ENCODE data around the gene DHRSX. TPM values are rescaled to one million over a fixed set of nuclear protein-coding genes. Genes with fewer than 3 reads are reported as not detected.
"Not testable (repeated sequence)": the region's sequence is repeated elsewhere in the genome, so short reads cannot be mapped to it uniquely, and the experiment has no call there.

The DHRSX gene
- total RNA-seq, 2 experiments from 2014 or later, result 18.8 to 21.4 TPM

- no peaks in the 10 kb centered on the region for H3K9me3 Mint-ChIP-seq
- H3K27ac Mint-ChIP-seq, result no peak overlapping the region
- DNase-seq, result peak; percentile 10
- H3K4me3 Mint-ChIP-seq, result no peak overlapping the region
- no peaks in the 10 kb centered on the region for H3K27me3 Mint-ChIP-seq (ENCODE audit: low read depth)
- intact Hi-C loops (cut with micrococcal nuclease), result no loop called here
- H3K36me3 Mint-ChIP-seq (ENCODE audit: low read depth), result peaks cover 39% of the 10 kb centered on the region
- peaks cover 4% of the 10 kb centered on the region for H3K4me1 Mint-ChIP-seq (ENCODE audit: low read depth)
- CTCF ChIA-PET, result no interaction called here
Measured at GRCh38 chrX:2373615-2374014, 127.2 kb downstream of the DHRSX start.

GRCh38 chrX:2371026-2371711 is 129.6 kb downstream of the DHRSX start:
- intact Hi-C loops (cut with micrococcal nuclease), result no loop called here
- no peak for DNase-seq
- peaks cover 4% of the 10 kb centered on the region for H3K4me1 Mint-ChIP-seq (ENCODE audit: low read depth)
- peaks cover 30% of the 10 kb centered on the region for H3K36me3 Mint-ChIP-seq (ENCODE audit: low read depth)
- no peak overlapping the region for H3K27ac Mint-ChIP-seq
- no peak overlapping the region for H3K4me3 Mint-ChIP-seq
- CTCF ChIA-PET, result no interaction called here
- H3K27me3 Mint-ChIP-seq (ENCODE audit: low read depth), result no peaks in the 10 kb centered on the region
- no peaks in the 10 kb centered on the region for H3K9me3 Mint-ChIP-seq

- Mint-ChIP-seq H3K36me3 (ENCODE audit: low read depth) (peaks cover 32% of the 10 kb centered on the region), H3K4me3 (no peak overlapping the region), H3K27me3 (ENCODE audit: low read depth) (no peaks in the 10 kb centered on the region), H3K27ac (no peak overlapping the region), H3K9me3 (peaks cover 2% of the 10 kb centered on the region), H3K4me1 (ENCODE audit: low read depth) (peaks cover 4% of the 10 kb centered on the region)
- no peak for DNase-seq
- CTCF ChIA-PET, result no interaction called here
- intact Hi-C loops (cut with micrococcal nuclease), result no loop called here
Measured at GRCh38 chrX:2370456-2370855, 130.3 kb downstream of the DHRSX start.

GRCh38 chrX:2369206-2369605 is 131.6 kb downstream of the DHRSX start:
- Mint-ChIP-seq H3K27ac (no peak overlapping the region), H3K4me3 (no peak overlapping the region), H3K36me3 (ENCODE audit: low read depth) (peaks cover 27% of the 10 kb centered on the region), H3K27me3 (ENCODE audit: low read depth) (no peaks in the 10 kb centered on the region), H3K9me3 (peaks cover 2% of the 10 kb centered on the region), H3K4me1 (ENCODE audit: low read depth) (peaks cover 4% of the 10 kb centered on the region)
- intact Hi-C loops (cut with micrococcal nuclease), result no loop called here
- CTCF ChIA-PET, result no interaction called here
- no peak for DNase-seq

- H3K27me3 Mint-ChIP-seq (ENCODE audit: low read depth), result no peaks in the 10 kb centered on the region
- no peak overlapping the region for H3K4me3 Mint-ChIP-seq
- no peak for DNase-seq
- H3K36me3 Mint-ChIP-seq (ENCODE audit: low read depth), result peaks cover 29% of the 10 kb centered on the region
- no peak overlapping the region for H3K27ac Mint-ChIP-seq
- CTCF ChIA-PET, result no interaction called here
- intact Hi-C loops (cut with micrococcal nuclease), result no loop called here
- peaks cover 26% of the 10 kb centered on the region for H3K9me3 Mint-ChIP-seq
- peaks cover 5% of the 10 kb centered on the region for H3K4me1 Mint-ChIP-seq (ENCODE audit: low read depth)
Measured at GRCh38 chrX:2360731-2361130, 140.0 kb downstream of the DHRSX start.

- Mint-ChIP-seq H3K9me3 (peaks cover 30% of the 10 kb centered on the region), H3K36me3 (ENCODE audit: low read depth) (peaks cover 37% of the 10 kb centered on the region)
- H3K27ac Mint-ChIP-seq; H3K4me1 Mint-ChIP-seq (ENCODE audit: low read depth); DNase-seq; intact Hi-C loops (cut with micrococcal nuclease); CTCF ChIA-PET; H3K27me3 Mint-ChIP-seq (ENCODE audit: low read depth); H3K4me3 Mint-ChIP-seq: not testable (repeated sequence)
Measured at GRCh38 chrX:2359522-2359921, 141.3 kb downstream of the DHRSX start.

- Mint-ChIP-seq H3K9me3 (peaks cover 8% of the 10 kb centered on the region), H3K4me3 (no peak overlapping the region), H3K27ac (no peak overlapping the region), H3K27me3 (ENCODE audit: low read depth) (no peaks in the 10 kb centered on the region), H3K4me1 (ENCODE audit: low read depth) (peaks cover under 1% of the 10 kb centered on the region), H3K36me3 (ENCODE audit: low read depth) (peaks cover 64% of the 10 kb centered on the region)
- DNase-seq, result no peak
- CTCF ChIA-PET, result no interaction called here
- intact Hi-C loops (cut with micrococcal nuclease), result no loop called here
Measured at GRCh38 chrX:2351999-2352995, 148.5 kb downstream of the DHRSX start.

GRCh38 chrX:2351321-2351720 is 149.5 kb downstream of the DHRSX start:
- DNase-seq, result no peak
- no peak overlapping the region for H3K4me3 Mint-ChIP-seq
- H3K9me3 Mint-ChIP-seq, result peaks cover 7% of the 10 kb centered on the region
- no peaks in the 10 kb centered on the region for H3K4me1 Mint-ChIP-seq (ENCODE audit: low read depth)
- CTCF ChIA-PET, result no interaction called here
- peaks cover 66% of the 10 kb centered on the region for H3K36me3 Mint-ChIP-seq (ENCODE audit: low read depth)
- intact Hi-C loops (cut with micrococcal nuclease), result no loop called here
- H3K27me3 Mint-ChIP-seq (ENCODE audit: low read depth), result no peaks in the 10 kb centered on the region
- H3K27ac Mint-ChIP-seq, result no peak overlapping the region

GRCh38 chrX:2350703-2351102 is 150.1 kb downstream of the DHRSX start:
- H3K4me1 Mint-ChIP-seq (ENCODE audit: low read depth); H3K27ac Mint-ChIP-seq; H3K9me3 Mint-ChIP-seq; DNase-seq; H3K4me3 Mint-ChIP-seq; H3K27me3 Mint-ChIP-seq (ENCODE audit: low read depth); intact Hi-C loops (cut with micrococcal nuclease); CTCF ChIA-PET: not testable (repeated sequence)
- peaks cover 70% of the 10 kb centered on the region for H3K36me3 Mint-ChIP-seq (ENCODE audit: low read depth)

GRCh38 chrX:2350036-2350435 is 150.7 kb downstream of the DHRSX start:
- H3K27me3 Mint-ChIP-seq (ENCODE audit: low read depth); DNase-seq; H3K9me3 Mint-ChIP-seq; H3K27ac Mint-ChIP-seq; H3K4me3 Mint-ChIP-seq; CTCF ChIA-PET; H3K4me1 Mint-ChIP-seq (ENCODE audit: low read depth); intact Hi-C loops (cut with micrococcal nuclease): not testable (repeated sequence)
- peaks cover 74% of the 10 kb centered on the region for H3K36me3 Mint-ChIP-seq (ENCODE audit: low read depth)

- Mint-ChIP-seq H3K4me3 (no peak overlapping the region), H3K4me1 (ENCODE audit: low read depth) (no peaks in the 10 kb centered on the region), H3K36me3 (ENCODE audit: low read depth) (peaks cover 72% of the 10 kb centered on the region), H3K27ac (no peak overlapping the region), H3K27me3 (ENCODE audit: low read depth) (no peaks in the 10 kb centered on the region), H3K9me3 (peaks cover 6% of the 10 kb centered on the region)
- intact Hi-C loops (cut with micrococcal nuclease), result no loop called here
- no peak for DNase-seq
- CTCF ChIA-PET, result no interaction called here
Measured at GRCh38 chrX:2348211-2348610, 152.6 kb downstream of the DHRSX start.

GRCh38 chrX:2346158-2346557 is 154.6 kb downstream of the DHRSX start:
- H3K4me1 Mint-ChIP-seq (ENCODE audit: low read depth), result no peaks in the 10 kb centered on the region
- no peak for DNase-seq
- H3K27me3 Mint-ChIP-seq (ENCODE audit: low read depth), result no peaks in the 10 kb centered on the region
- H3K36me3 Mint-ChIP-seq (ENCODE audit: low read depth), result peaks cover 74% of the 10 kb centered on the region
- no peak overlapping the region for H3K4me3 Mint-ChIP-seq
- H3K27ac Mint-ChIP-seq, result no peak overlapping the region
- CTCF ChIA-PET, result no interaction called here
- H3K9me3 Mint-ChIP-seq, result peaks cover 7% of the 10 kb centered on the region
- intact Hi-C loops (cut with micrococcal nuclease), result no loop called here

- DNase-seq, result peak; percentile 5
- Mint-ChIP-seq H3K4me1 (ENCODE audit: low read depth) (no peaks in the 10 kb centered on the region), H3K36me3 (ENCODE audit: low read depth) (peaks cover 77% of the 10 kb centered on the region), H3K4me3 (no peak overlapping the region), H3K27ac (no peak overlapping the region), H3K27me3 (ENCODE audit: low read depth) (no peaks in the 10 kb centered on the region), H3K9me3 (peaks cover 6% of the 10 kb centered on the region)
- CTCF ChIA-PET, result no interaction called here
- intact Hi-C loops (cut with micrococcal nuclease), result no loop called here
Measured at GRCh38 chrX:2345562-2345961, 155.2 kb downstream of the DHRSX start.

Measured in activated naive CD4-positive, alpha-beta T cell treated with anti-CD3 and anti-CD28 coated beads for 36 hours (primary cell).